GM18526 (cell line): ENCODE data around the gene NCOA6.

Experiments
- POLR2A ChIP-seq: IDR thresholded peaks from 3 replicates; pipeline ENCODE4 v1.6.1; 2011; ENCODE audit not compliant: insufficient read length; ENCODE audit errors: extremely low read depth

Gene NCOA6

DNA sequence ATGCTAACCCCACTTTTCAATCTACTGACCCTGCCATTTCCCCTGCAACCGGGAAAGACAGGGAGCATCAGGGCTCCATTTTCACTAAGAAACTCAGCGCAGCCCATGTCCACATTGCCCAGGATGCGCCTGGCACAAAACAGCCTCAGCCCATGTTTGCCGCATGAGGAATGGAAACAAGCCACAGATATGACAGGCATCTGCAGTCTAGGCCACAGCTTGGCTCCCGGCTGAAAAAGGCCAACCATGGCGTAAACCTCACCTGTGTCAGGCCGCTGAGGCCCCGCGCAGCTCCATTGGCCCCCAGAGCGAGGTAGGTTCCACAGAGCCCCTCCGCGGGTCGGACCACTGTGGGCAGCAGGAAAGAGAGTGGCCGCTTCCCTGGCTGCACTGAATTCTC is 25.5 kb upstream of the NCOA6 start:
- TF ChIP-seq POLR2A, result no peak

GRCh38 chr20:34849778-34850177 is 24.3 kb upstream of the NCOA6 start:
- no peak for TF ChIP-seq POLR2A

DNA sequence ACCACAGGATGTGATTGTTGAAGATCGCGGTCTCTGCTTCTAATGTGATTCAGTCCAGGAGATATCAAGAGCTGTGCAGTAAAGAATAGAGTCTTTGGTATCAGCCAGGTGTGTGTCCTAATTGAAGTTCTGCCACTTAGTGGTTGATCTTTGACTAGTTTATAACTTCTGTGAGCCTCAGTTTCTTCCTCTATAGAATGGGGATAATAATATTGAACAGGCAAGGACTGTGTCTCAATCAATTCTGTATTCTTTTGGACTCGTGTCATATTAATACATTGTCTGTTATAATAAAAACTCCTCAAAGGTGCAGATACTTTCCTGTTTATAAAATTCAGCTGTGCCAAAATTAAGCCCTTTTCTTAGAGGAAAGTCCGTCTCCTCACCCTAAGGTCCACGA is 23.1 kb upstream of the NCOA6 start:
- TF ChIP-seq POLR2A, result no peak

DNA sequence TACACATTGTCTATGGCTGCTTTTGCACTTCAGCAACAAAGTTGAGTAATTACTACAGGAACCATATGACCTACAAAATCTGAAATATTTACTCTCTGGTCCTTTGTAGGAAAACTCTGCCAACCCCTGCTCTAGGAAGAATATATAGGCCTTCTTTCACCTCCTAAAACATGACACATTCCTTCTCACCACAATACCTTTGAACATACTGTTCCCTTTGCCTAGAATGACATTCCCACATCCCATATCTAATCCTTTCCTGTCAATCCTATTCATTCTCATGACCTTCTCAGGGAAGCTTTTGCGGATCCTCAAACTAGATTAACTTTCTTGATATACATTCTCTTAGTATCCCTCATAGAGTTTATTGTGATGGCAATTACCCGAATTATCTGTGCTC is 18.0 kb upstream of the NCOA6 start:
- TF ChIP-seq POLR2A, result no peak

- no peak for TF ChIP-seq POLR2A
Observed at GRCh38 chr20:34842143-34842542, 16.7 kb upstream of the NCOA6 start.

- TF ChIP-seq POLR2A, result no peak
Observed at GRCh38 chr20:34834459-34834893, 9.0 kb upstream of the NCOA6 start.

DNA sequence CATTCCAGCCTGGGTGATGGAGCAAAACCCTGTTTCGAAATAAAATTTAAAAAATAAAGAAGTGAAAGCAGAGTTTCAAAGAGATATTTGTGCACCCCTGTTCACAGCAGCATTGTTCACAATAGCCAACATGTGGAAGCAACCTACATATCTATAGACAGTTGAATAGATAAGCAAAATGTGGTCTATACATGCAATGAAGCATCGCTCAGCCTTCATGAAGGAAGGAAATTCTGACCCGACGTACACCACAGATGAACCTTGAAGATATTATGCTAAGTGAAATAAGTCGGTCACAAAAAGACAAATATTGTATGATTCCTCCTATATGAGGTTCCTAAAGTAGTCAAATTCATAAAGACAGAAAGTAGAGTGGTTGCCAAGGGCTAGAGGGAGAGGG is 6.5 kb upstream of the NCOA6 start:
- TF ChIP-seq POLR2A, result no peak

DNA sequence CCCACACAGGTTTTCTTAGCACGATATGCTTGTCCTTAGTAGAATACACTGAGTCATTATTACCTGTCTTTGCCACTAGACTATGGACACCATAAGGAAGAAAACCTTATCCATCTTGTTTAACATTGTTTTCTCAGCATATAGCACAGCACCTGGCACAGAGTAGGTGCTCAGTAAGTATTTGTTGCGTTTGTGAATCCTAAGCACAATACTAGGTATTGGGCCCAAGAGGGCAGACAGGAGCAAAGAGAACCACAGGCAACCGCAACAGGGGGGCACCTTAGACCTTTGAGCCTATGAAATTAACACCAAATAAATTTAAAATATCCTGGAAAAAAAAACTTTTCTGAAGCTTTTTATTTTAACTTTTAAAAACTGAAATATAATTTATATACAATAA is 3.7 kb upstream of the NCOA6 start:
- TF ChIP-seq POLR2A, result no peak

DNA sequence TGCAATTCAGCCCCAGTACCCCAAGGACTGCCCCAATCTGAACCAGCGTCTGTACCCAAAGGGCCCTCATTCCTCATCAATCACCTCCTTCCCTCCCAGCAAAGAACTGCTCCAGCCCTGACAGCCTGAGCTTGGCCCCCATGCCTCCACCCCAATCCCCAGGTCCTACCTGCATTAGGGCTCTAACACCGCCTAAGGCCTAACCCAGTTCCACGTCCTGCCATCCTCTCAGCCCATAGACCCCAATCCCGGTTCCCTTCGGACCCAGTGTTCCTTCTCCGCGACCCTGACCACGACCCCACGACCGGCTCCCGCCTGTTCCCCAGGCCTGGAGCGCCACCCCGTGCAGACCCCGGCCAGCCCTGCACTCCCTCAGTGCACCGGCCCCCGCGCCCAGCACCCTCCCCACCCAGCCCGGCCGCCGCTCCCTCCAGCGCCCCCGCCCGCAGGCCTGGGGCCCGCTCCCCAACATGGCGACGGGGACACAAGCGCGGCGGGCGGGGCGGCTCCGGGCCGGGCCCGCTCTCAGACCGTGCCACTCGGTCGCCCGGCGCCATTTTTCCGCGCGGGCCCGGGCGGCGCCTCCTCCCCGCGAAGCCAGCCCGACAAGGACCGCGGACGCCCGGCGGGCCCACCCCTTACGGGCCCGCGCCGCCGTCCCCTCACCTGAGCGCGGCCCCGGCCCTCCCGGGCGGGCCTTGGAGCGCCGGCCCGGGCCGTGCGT is 483 bp downstream of the NCOA6 start:
- peak; percentile 52 for TF ChIP-seq POLR2A

- no peak for TF ChIP-seq POLR2A
Observed at GRCh38 chr20:34824452-34824805, 1.0 kb downstream of the NCOA6 start.

- no peak for TF ChIP-seq POLR2A
Observed at GRCh38 chr20:34824026-34824425, 1.4 kb downstream of the NCOA6 start.

GRCh38 chr20:34820805-34821578 is 4.5 kb downstream of the NCOA6 start:
- TF ChIP-seq POLR2A, result no peak

- no peak for TF ChIP-seq POLR2A
Observed at GRCh38 chr20:34817801-34818200, 7.7 kb downstream of the NCOA6 start.

DNA sequence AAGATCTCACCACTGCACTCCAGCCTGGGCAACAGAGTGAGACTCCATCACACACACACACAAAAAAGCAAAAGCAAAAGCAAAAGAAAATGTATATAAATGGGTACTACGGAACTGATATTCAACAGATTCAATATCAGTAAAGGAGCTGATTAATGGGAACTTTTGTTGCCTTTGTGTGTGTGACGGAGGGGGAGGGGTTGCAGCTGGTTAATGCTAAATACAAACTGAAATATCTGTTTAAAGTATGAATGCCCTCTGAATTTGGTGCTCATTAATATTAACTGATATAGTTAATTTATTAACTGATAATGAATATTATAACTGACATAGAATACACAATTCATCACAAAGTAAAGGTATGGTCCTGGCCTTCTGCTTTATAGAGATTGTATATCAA is 8.4 kb downstream of the NCOA6 start:
- no peak for TF ChIP-seq POLR2A

GRCh38 chr20:34815636-34816035 is 9.8 kb downstream of the NCOA6 start:
- TF ChIP-seq POLR2A, result no peak

- no peak for TF ChIP-seq POLR2A
Observed at GRCh38 chr20:34808583-34808982, 16.9 kb downstream of the NCOA6 start.

GRCh38 chr20:34806255-34806654 is 19.2 kb downstream of the NCOA6 start:
- no peak for TF ChIP-seq POLR2A
